ENCODE measurements around the gene N4BP2L1. TPM values are rescaled to one million over a fixed set of nuclear protein-coding genes. Genes with fewer than 3 reads are reported as not detected.

The N4BP2L1 gene
- total and polyA plus RNA-seq, 2 of the 8 experiments (the other 6 are each of a cell fraction or from before 2014, with no cell fraction given), result 1.3 to 3.1 TPM

DNA sequence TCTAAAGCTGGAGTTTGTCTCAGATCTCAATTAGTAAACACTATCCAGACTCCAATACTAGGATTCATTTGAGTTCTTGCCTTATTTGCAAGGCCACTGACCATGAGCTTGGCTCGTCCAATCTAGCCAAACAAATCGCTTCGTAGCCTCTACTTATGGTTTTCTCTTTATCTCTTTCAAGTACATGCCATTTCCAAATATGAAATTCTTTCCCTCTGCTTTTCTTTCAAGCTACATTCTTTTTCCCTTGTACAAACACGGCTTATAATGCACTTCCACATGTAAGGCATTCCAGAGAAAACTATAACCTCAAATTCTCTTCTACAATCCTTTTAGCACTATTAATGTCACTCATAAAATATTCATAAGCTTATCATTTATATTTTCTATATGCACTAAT is 10.9 kb upstream of the N4BP2L1 start (continued):
- TF ChIP-seq, protein P1, sequence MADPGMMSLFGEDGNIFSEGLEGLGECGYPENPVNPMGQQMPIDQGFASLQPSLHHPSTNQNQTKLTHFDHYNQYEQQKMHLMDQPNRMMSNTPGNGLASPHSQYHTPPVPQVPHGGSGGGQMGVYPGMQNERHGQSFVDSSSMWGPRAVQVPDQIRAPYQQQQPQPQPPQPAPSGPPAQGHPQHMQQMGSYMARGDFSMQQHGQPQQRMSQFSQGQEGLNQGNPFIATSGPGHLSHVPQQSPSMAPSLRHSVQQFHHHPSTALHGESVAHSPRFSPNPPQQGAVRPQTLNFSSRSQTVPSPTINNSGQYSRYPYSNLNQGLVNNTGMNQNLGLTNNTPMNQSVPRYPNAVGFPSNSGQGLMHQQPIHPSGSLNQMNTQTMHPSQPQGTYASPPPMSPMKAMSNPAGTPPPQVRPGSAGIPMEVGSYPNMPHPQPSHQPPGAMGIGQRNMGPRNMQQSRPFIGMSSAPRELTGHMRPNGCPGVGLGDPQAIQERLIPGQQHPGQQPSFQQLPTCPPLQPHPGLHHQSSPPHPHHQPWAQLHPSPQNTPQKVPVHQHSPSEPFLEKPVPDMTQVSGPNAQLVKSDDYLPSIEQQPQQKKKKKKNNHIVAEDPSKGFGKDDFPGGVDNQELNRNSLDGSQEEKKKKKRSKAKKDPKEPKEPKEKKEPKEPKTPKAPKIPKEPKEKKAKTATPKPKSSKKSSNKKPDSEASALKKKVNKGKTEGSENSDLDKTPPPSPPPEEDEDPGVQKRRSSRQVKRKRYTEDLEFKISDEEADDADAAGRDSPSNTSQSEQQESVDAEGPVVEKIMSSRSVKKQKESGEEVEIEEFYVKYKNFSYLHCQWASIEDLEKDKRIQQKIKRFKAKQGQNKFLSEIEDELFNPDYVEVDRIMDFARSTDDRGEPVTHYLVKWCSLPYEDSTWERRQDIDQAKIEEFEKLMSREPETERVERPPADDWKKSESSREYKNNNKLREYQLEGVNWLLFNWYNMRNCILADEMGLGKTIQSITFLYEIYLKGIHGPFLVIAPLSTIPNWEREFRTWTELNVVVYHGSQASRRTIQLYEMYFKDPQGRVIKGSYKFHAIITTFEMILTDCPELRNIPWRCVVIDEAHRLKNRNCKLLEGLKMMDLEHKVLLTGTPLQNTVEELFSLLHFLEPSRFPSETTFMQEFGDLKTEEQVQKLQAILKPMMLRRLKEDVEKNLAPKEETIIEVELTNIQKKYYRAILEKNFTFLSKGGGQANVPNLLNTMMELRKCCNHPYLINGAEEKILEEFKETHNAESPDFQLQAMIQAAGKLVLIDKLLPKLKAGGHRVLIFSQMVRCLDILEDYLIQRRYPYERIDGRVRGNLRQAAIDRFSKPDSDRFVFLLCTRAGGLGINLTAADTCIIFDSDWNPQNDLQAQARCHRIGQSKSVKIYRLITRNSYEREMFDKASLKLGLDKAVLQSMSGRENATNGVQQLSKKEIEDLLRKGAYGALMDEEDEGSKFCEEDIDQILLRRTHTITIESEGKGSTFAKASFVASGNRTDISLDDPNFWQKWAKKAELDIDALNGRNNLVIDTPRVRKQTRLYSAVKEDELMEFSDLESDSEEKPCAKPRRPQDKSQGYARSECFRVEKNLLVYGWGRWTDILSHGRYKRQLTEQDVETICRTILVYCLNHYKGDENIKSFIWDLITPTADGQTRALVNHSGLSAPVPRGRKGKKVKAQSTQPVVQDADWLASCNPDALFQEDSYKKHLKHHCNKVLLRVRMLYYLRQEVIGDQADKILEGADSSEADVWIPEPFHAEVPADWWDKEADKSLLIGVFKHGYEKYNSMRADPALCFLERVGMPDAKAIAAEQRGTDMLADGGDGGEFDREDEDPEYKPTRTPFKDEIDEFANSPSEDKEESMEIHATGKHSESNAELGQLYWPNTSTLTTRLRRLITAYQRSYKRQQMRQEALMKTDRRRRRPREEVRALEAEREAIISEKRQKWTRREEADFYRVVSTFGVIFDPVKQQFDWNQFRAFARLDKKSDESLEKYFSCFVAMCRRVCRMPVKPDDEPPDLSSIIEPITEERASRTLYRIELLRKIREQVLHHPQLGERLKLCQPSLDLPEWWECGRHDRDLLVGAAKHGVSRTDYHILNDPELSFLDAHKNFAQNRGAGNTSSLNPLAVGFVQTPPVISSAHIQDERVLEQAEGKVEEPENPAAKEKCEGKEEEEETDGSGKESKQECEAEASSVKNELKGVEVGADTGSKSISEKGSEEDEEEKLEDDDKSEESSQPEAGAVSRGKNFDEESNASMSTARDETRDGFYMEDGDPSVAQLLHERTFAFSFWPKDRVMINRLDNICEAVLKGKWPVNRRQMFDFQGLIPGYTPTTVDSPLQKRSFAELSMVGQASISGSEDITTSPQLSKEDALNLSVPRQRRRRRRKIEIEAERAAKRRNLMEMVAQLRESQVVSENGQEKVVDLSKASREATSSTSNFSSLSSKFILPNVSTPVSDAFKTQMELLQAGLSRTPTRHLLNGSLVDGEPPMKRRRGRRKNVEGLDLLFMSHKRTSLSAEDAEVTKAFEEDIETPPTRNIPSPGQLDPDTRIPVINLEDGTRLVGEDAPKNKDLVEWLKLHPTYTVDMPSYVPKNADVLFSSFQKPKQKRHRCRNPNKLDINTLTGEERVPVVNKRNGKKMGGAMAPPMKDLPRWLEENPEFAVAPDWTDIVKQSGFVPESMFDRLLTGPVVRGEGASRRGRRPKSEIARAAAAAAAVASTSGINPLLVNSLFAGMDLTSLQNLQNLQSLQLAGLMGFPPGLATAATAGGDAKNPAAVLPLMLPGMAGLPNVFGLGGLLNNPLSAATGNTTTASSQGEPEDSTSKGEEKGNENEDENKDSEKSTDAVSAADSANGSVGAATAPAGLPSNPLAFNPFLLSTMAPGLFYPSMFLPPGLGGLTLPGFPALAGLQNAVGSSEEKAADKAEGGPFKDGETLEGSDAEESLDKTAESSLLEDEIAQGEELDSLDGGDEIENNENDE (IDR thresholded peaks at IDR 0.05; ENCODE audit: insufficient replicate concordance, low read length), result no peak
- TF ChIP-seq NRF1 (IDR thresholded peaks at IDR 0.05; ENCODE audit: low read depth, low read length) (no peak), SAP30 (IDR thresholded peaks at IDR 0.05; ENCODE audit: insufficient read depth, insufficient replicate concordance, low read length) (no peak)

Measured in H1 (cell line).